Transverse colon (tissue), 3 donors: ENCODE data around the gene FAH.

ENCODE experiments used
- POLR2A ChIP-seq: fragments of 450-650 bp; IDR thresholded peaks from one replicate; pipeline ENCODE4 v1.6.1; 2016; ENCODE audit warnings: antibody characterized with exemption, mild to moderate bottlenecking, moderate library complexity
- POLR2AphosphoS5 ChIP-seq, 3 donors: sonication (generic); formaldehyde crosslinking; IDR thresholded peaks; one replicate each; pipeline ENCODE4 v1.6.1; 2016; ENCODE audit warnings: antibody characterized with exemption in 3 of 3

DNA sequence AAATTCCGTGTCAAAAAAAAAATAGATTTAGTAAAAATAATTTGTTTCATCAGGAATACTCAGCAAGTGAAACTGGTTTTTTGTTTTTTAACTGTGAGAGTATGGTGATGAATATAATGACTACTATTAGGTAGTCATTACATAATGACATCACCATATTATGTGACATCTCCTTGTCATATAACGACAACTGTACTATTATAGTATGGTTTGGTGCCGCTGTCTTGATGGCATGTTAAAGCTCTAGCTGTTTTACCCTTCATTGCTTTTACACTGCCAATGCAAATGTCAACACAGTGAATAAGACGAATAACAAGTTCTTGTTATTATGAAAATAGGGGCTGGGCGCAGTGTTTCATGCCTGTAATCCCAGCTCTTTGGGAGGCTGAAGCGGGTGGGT lies 45.6 kb upstream of the FAH start:
- TF ChIP-seq POLR2AphosphoS5 (IDR thresholded peaks at IDR 0.05) (no peak), POLR2A (no peak)
